HCT116 (cell line): ENCODE results near the gene BBC3. TPM values are rescaled to one million over a fixed set of nuclear protein-coding genes. Genes with fewer than 3 reads are reported as not detected.

Experiments
- ATAC-seq: fragments of 200-7000 bp; cut with Tn5 transposase; 2 replicates; pipeline ENCODE4 v1.9.1; 2020; ENCODE audit warnings: mild to moderate bottlenecking, moderate library complexity
- BruUV-seq: library from RNA; stranded (reverse); fragments of 400-500 nt; replicated peaks from 2 replicates; lab custom pipeline; 2021; lab: Mats Ljungman, UMichigan
- CTCF ChIA-PET: fragments of 300-600 bp; sonication (Branson Sonifier 250); formaldehyde crosslinking; loops from one replicate; lab custom pipeline; 2021; ENCODE audit warnings: antibody characterized with exemption; lab: Charles Lee
- POLR2A ChIA-PET: fragments of 300-600, 350-600 bp; sonication (Branson Sonifier 250); formaldehyde crosslinking; loops from one replicate; lab custom pipeline; 2021; ENCODE audit warnings: antibody characterized with exemption; lab: Charles Lee
- RAD21 ChIA-PET, 2 experiments: fragments of 300-600 bp; sonication (Branson Sonifier 250); formaldehyde crosslinking; loops; one replicate each; lab custom pipeline; 2023; ENCODE audit warnings: low total read pairs in 2 of 2; ENCODE audit not compliant: uncharacterized antibody in 2 of 2, unreplicated experiment in 2 of 2, low non-redundant PET in 1 of 2; lab: Charles Lee
- DNase-seq: peaks from one replicate; pipeline ENCODE4 v3.0.0-alpha.2; 2010; ENCODE audit warnings: low read depth, low spot score
- H2AFZ ChIP-seq: fragments of 200-600 bp; shearing (Covaris generic), sonication (generic); 2 replicates; pipeline ENCODE4 v1.6.1; 2017; ENCODE audit warnings: low read depth, mixed run types, mixed read lengths, antibody characterized with exemption, low read length; ENCODE audit not compliant: poor library complexity, severe bottlenecking
- H3K27ac ChIP-seq: 2 replicates; pipeline ENCODE4 v1.5.1; 2012; ENCODE audit warnings: low read depth, low read length
- H3K27me3 ChIP-seq: fragments of 200-600 bp; sonication (generic); 2 replicates; pipeline ENCODE4 v1.6.1; 2016; ENCODE audit warnings: mixed run types, low read length, mixed read lengths; ENCODE audit not compliant: insufficient read depth
- H3K36me3 ChIP-seq, 2 experiments: fragments of 200-500 bp in 1 of 2; fragments of 200-600 bp in 1 of 2; sonication (Bioruptor generic) in 1 of 2; sonication (generic) in 1 of 2; 2 replicates each; pipeline versions ENCODE4 v1.5.1 to v1.6.1; 2014 to 2016; ENCODE audit warnings: low read length in 2 of 2, inconsistent platforms in 1 of 2, mixed read lengths in 1 of 2, mixed run types in 1 of 2; ENCODE audit not compliant: insufficient read depth in 2 of 2, control insufficient read depth in 1 of 2
- H3K4me1 ChIP-seq, 2 experiments: fragments of 200-600 bp in 1 of 2; sonication (generic) in 1 of 2; 2 replicates each; pipeline versions ENCODE4 v1.5.1 to v1.6.1; 2012 to 2017; ENCODE audit warnings: low read length in 2 of 2, inconsistent platforms in 1 of 2, mild to moderate bottlenecking in 1 of 2, mixed read lengths in 1 of 2, mixed run types in 1 of 2, moderate library complexity in 1 of 2; ENCODE audit not compliant: insufficient read depth in 2 of 2, control insufficient read depth in 1 of 2
- H3K4me2 ChIP-seq: fragments of 200-600 bp; sonication (generic); 2 replicates; pipeline ENCODE4 v1.6.1; 2017; ENCODE audit warnings: mixed run types, low read length, mixed read lengths
- H3K4me3 ChIP-seq, 2 experiments: fragments of 200-600 bp in 1 of 2; sonication (generic) in 1 of 2; replicated peaks in 1 of 2; 2 replicates each; pipeline ENCODE4 v1.5.1; 2011 to 2016; ENCODE audit warnings: low read length in 2 of 2, control low read depth in 1 of 2, low read depth in 1 of 2, mild to moderate bottlenecking in 1 of 2, mixed read lengths in 1 of 2, mixed run types in 1 of 2
- H3K79me2 ChIP-seq: fragments of 200-600 bp; sonication (generic); 2 replicates; pipeline ENCODE4 v1.6.1; 2017; ENCODE audit warnings: mild to moderate bottlenecking, mixed run types, low read length, moderate library complexity, mixed read lengths; ENCODE audit not compliant: insufficient read depth
- H3K9ac ChIP-seq: fragments of 200-600 bp; sonication (generic); 2 replicates; pipeline ENCODE4 v1.6.1; 2016; ENCODE audit warnings: low read length, mixed read lengths
- H3K9me2 ChIP-seq: fragments of 200-600 bp; sonication (generic), shearing (Covaris generic); 2 replicates; pipeline ENCODE4 v1.6.1; 2017; ENCODE audit warnings: mixed run types, mild to moderate bottlenecking, moderate library complexity; ENCODE audit not compliant: insufficient read depth
- H3K9me3 ChIP-seq, 2 experiments: fragments of 200-500 bp in 1 of 2; fragments of 200-600 bp in 1 of 2; sonication (Bioruptor generic) in 1 of 2; sonication (generic) in 1 of 2; 2 replicates each; pipeline ENCODE4 v1.6.1; 2014 to 2017; ENCODE audit warnings: low read length in 2 of 2, mixed read lengths in 2 of 2, inconsistent platforms in 1 of 2, low read depth in 1 of 2, mild to moderate bottlenecking in 1 of 2, mixed run types in 1 of 2, moderate library complexity in 1 of 2; ENCODE audit not compliant: control insufficient read depth in 1 of 2, insufficient read depth in 1 of 2
- H4K20me1 ChIP-seq: fragments of 200-600 bp; sonication (generic), shearing (Covaris generic); 2 replicates; pipeline ENCODE4 v1.6.1; 2017; ENCODE audit warnings: mixed run types, mild to moderate bottlenecking, moderate library complexity; ENCODE audit not compliant: insufficient read depth
- POLR2AphosphoS5 ChIP-seq: IDR thresholded peaks from 2 replicates; pipeline ENCODE4 v1.6.1; 2011; ENCODE audit warnings: mild to moderate bottlenecking, low read depth, low read length, moderate library complexity
- RAD21 ChIP-seq: IDR thresholded peaks from 2 replicates; pipeline ENCODE4 v1.6.1; 2012; ENCODE audit warnings: low read depth, mild to moderate bottlenecking
- SIN3A ChIP-seq: IDR thresholded peaks from 2 replicates; pipeline ENCODE4 v1.6.1; 2012; ENCODE audit warnings: low read depth
- SP1 ChIP-seq: IDR thresholded peaks from 2 replicates; pipeline ENCODE4 v1.6.1; 2012; ENCODE audit warnings: low read depth
- YY1 ChIP-seq: IDR thresholded peaks from 2 replicates; pipeline ENCODE4 v1.6.1; 2011; ENCODE audit warnings: low read length, low read depth, moderate library complexity, mild to moderate bottlenecking; ENCODE audit not compliant: insufficient replicate concordance; ENCODE audit errors: extremely low read depth
- ZFX ChIP-seq: fragments of 450-650 bp; IDR thresholded peaks from 2 replicates; pipeline ENCODE4 v1.6.1; 2017
- intact Hi-C: fragments of 100-400 bp; cut with micrococcal nuclease; formaldehyde crosslinking; loops from 2 replicates; pipeline ENCODE4 v1.10.0; 2022
- total RNA-seq: library from RNA; stranded (reverse); gene quantifications from one replicate; pipeline ENCODE4 v1.2.1, GENCODE V29; 2021; ENCODE audit not compliant: unreplicated experiment
- TF ChIP-seq, protein P1 (sequence below): IDR thresholded peaks from 2 replicates; pipeline ENCODE4 v1.6.1; 2011; ENCODE audit warnings: mild to moderate bottlenecking, low read length, moderate library complexity; ENCODE audit not compliant: insufficient replicate concordance; ENCODE audit errors: extremely low read depth

The BBC3 gene
- total RNA-seq, 1 experiment from 2014 or later: 45.0 TPM

DNA sequence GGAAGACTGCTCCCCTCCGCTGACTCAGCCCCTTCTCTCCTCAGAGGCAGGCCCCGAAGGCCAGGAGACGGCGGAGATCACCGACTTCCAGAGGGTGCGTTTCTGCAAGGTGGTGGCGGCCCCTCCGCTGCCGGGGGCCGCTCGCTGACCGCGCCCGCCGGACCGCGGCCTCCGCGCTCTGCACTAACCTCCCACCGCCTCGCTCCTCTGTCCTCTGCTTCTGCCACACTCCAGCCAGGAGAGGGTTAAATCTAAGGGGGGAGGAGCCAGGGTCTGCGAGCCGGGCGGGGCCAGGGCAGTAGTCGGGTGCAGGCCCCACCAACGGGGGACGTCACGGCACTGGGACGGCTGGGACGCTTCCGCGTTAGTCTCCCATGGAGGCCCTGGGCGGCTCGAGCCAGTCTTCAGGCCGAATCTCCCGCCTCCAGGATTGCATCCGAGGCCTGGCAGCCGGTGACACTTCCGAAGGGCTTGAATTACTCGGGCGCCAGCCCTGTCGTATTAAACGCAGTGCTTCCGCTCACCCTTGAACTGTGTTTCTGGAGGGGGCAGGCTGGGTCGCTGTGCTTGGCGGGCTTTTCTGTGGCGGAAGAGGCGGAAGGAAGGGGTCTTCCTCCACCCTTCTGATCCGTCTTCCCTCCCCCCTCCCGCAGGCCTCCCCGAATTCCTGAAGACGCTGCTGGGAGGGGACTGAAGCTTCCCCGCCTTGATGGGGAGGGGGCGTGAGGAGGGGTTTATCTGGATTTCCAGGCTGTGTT lies 42.5 kb upstream of the BBC3 start:
- H3K9ac ChIP-seq: peak overlapping the region; percentile 93
- ChIA-PET POLR2A (interaction anchor here (0.6 to 2.1 kb wide), 10 partner anchors 8 to 160 kb away, joined by 3 to 23 read pairs (median 5); partner anchors contain the start of genes CCDC9, DHX34 and ZC3H4), CTCF (interaction anchor here (0.8 to 1.5 kb wide), 4 partner anchors 17 to 75 kb away, joined by 3 to 7 read pairs (median 5); partner anchors contain the start of genes CCDC9 and DHX34), RAD21 (interaction anchor here (0.6 to 1.1 kb wide), 6 partner anchors 9 to 155 kb away, joined by 3 to 7 read pairs (median 4); partner anchors contain the start of gene CCDC9 (in 2 of the 2))
- H2AFZ ChIP-seq: no peak overlapping the region
- peaks cover 8 to 10% of the 10 kb centered on the region in 2 experiments; a peak in 2 of 4 replicates for H3K36me3 ChIP-seq
- TSS peak; percentile 84 for BruUV-seq
- no peaks in the 10 kb centered on the region for H4K20me1 ChIP-seq
- peak overlapping the region; percentile 97 for H3K4me2 ChIP-seq
- H3K27ac ChIP-seq: peak overlapping the region; percentile 83
- intact Hi-C loops: loop anchor here (1.0 kb wide), 1 partner anchor 16 kb away; no protein-coding TSS in a partner anchor
- peak overlapping the region; percentile 76 to 89 for H3K4me3 ChIP-seq
- peaks cover 10 to 34% of the 10 kb centered on the region in 2 experiments; a peak in 3 of 4 replicates for H3K4me1 ChIP-seq
- ATAC-seq (peak; percentile 83), DNase-seq (peak; percentile 75)
- TF ChIP-seq SIN3A (peak; percentile 77), ZFX (peak; percentile 57; the same call in 1 of the 2 replicates), YY1 (peak; percentile 11), POLR2AphosphoS5 (peak; percentile 72), RAD21 (no peak), SP1 (peak; percentile 81)
- TF ChIP-seq, protein P1, sequence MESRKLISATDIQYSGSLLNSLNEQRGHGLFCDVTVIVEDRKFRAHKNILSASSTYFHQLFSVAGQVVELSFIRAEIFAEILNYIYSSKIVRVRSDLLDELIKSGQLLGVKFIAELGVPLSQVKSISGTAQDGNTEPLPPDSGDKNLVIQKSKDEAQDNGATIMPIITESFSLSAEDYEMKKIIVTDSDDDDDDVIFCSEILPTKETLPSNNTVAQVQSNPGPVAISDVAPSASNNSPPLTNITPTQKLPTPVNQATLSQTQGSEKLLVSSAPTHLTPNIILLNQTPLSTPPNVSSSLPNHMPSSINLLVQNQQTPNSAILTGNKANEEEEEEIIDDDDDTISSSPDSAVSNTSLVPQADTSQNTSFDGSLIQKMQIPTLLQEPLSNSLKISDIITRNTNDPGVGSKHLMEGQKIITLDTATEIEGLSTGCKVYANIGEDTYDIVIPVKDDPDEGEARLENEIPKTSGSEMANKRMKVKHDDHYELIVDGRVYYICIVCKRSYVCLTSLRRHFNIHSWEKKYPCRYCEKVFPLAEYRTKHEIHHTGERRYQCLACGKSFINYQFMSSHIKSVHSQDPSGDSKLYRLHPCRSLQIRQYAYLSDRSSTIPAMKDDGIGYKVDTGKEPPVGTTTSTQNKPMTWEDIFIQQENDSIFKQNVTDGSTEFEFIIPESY: no peak
- no peaks in the 10 kb centered on the region for H3K9me2 ChIP-seq
- no peaks in the 10 kb centered on the region for H3K9me3 ChIP-seq
- no peaks in the 10 kb centered on the region for H3K27me3 ChIP-seq
- no peaks in the 10 kb centered on the region; the same call in 1 of the 2 replicates for H3K79me2 ChIP-seq
